ENCODE data around the gene ZNF329. TPM values are rescaled to one million over a fixed set of nuclear protein-coding genes. Genes with fewer than 3 reads are reported as not detected.
"Not testable (repeated sequence)": the region's sequence is repeated elsewhere in the genome, so short reads cannot be mapped to it uniquely, and the experiment has no call there.

Gene ZNF329
- 7.0 TPM for total RNA-seq
- long read RNA-seq, partial matches to known transcripts, result 0 of 1 reads
- long read RNA-seq, other reads (novel, unspliced or antisense), result 1 of 1 reads

GRCh38 chr19:58150328-58150921 is at the start of gene ZNF329:
Gene ZNF329 (minus strand): TSS chr19:58150789. CDS start chr19:58129503, 21,286 bp downstream.
- DNase-seq (ENCODE audit: missing footprints), result peak; percentile 92
- intact Hi-C loops (cut with DNase I), result loop anchor here (5.0 to 10.0 kb wide), 2 partner anchors 403 to 1046 kb away; partner anchors contain the start of gene ZNF776
- ATAC-seq, result peak; percentile 62

GRCh38 chr19:58196901-58197616 is 46.5 kb upstream of the ZNF329 start:
- ATAC-seq, result no peak
- no peak for DNase-seq (ENCODE audit: missing footprints)
- intact Hi-C loops (cut with DNase I), result loop anchor here (10.0 kb wide), 1 partner anchor 58 kb away; no protein-coding TSS in a partner anchor

GRCh38 chr19:58183817-58184215 is 33.2 kb upstream of the ZNF329 start:
- no peak for ATAC-seq
- no peak for DNase-seq (ENCODE audit: missing footprints)
- intact Hi-C loops (cut with DNase I), result loop anchor here (1.0 kb wide), 1 partner anchor 94 kb away; the partner anchor contains the start of gene ZNF8

GRCh38 chr19:58182989-58183816 is 32.6 kb upstream of the ZNF329 start, which contains the start of gene ZNF274:
Gene ZNF274 (plus strand): TSS chr19:58183061. CDS start chr19:58183966, 905 bp downstream.
- DNase-seq (ENCODE audit: missing footprints), result peak; percentile 98
- intact Hi-C loops (cut with DNase I), result loop anchor here (1.0 kb wide), 1 partner anchor 95 kb away; the partner anchor contains the start of gene ZNF8
- ATAC-seq, result peak; percentile 97

- DNase-seq (ENCODE audit: missing footprints) (no peak), ATAC-seq (no peak)
- intact Hi-C loops (cut with DNase I), result no loop called here
These were observed 32.0 kb upstream of the ZNF329 start for GRCh38 chr19:58182577-58182988.

GRCh38 chr19:58181902-58182576 is 31.4 kb upstream of the ZNF329 start:
- intact Hi-C loops (cut with DNase I), result no loop called here
- ATAC-seq (no peak), DNase-seq (ENCODE audit: missing footprints) (no peak)

GRCh38 chr19:58170860-58171259 is 20.3 kb upstream of the ZNF329 start:
- no peak for DNase-seq (ENCODE audit: missing footprints)
- ATAC-seq, result no peak
- intact Hi-C loops (cut with DNase I), result no loop called here

- DNase-seq (ENCODE audit: missing footprints) (no peak), ATAC-seq (no peak)
- intact Hi-C loops (cut with DNase I), result no loop called here
These were observed 16.2 kb upstream of the ZNF329 start for GRCh38 chr19:58166708-58167280.

GRCh38 chr19:58166268-58166667 is 15.7 kb upstream of the ZNF329 start:
- intact Hi-C loops (cut with DNase I), result no loop called here
- no peak for ATAC-seq
- DNase-seq (ENCODE audit: missing footprints), result no peak

GRCh38 chr19:58157045-58157728 is 6.6 kb upstream of the ZNF329 start:
- ATAC-seq (no peak), DNase-seq (ENCODE audit: missing footprints) (no peak)
- intact Hi-C loops (cut with DNase I), result loop anchor here (10.0 kb wide), 1 partner anchor 1052 kb away; no protein-coding TSS in a partner anchor

GRCh38 chr19:58154679-58155648 is 4.4 kb upstream of the ZNF329 start:
- DNase-seq (ENCODE audit: missing footprints) (peak; percentile 97), ATAC-seq (peak; percentile 99)
- intact Hi-C loops (cut with DNase I), result loop anchor here (1.0 to 10.0 kb wide), 4 partner anchors 133 to 1050 kb away; partner anchors contain the start of genes ZNF606 and ZNF776

- peak; percentile 36 for ATAC-seq
- intact Hi-C loops (cut with DNase I), result loop anchor here (5.0 to 10.0 kb wide), 2 partner anchors 407 to 1049 kb away; partner anchors contain the start of gene ZNF776
These were observed 3.7 kb upstream of the ZNF329 start for GRCh38 chr19:58154287-58154678.

GRCh38 chr19:58153386-58153785 is 2.8 kb upstream of the ZNF329 start:
- intact Hi-C loops (cut with DNase I), result loop anchor here (2.0 to 10.0 kb wide), 3 partner anchors 57 to 1049 kb away; partner anchors contain the start of gene ZNF776
- no peak for DNase-seq (ENCODE audit: missing footprints)
- ATAC-seq, result no peak

More at GRCh38 chr19:58154287-58154678, 3.7 kb upstream of the ZNF329 start:
- DNase-seq (ENCODE audit: missing footprints), result no peak

- DNase-seq (ENCODE audit: missing footprints); intact Hi-C loops (cut with DNase I); ATAC-seq: not testable (repeated sequence)
These were observed 3.1 kb downstream of the ZNF329 start for GRCh38 chr19:58147475-58147874.

GRCh38 chr19:58145849-58146248 is 4.7 kb downstream of the ZNF329 start:
- ATAC-seq (no peak), DNase-seq (ENCODE audit: missing footprints) (no peak)
- intact Hi-C loops (cut with DNase I), result no loop called here

GRCh38 chr19:58134244-58134643 is 16.3 kb downstream of the ZNF329 start:
- no peak for ATAC-seq
- intact Hi-C loops (cut with DNase I), result no loop called here
- DNase-seq (ENCODE audit: missing footprints), result no peak

Measured in Right ventricle myocardium inferior (tissue), 1 donor.